Eye (tissue), 1 donor: ENCODE measurements around the gene TSPO.
"Not testable (repeated sequence)": the region's sequence is repeated elsewhere in the genome, so short reads cannot be mapped to it uniquely, and the experiment has no call there.

Experiments used
- DNase-seq: peaks from one replicate; pipeline ENCODE4 v3.0.0-alpha.2; 2015

TSPO gene

DNA sequence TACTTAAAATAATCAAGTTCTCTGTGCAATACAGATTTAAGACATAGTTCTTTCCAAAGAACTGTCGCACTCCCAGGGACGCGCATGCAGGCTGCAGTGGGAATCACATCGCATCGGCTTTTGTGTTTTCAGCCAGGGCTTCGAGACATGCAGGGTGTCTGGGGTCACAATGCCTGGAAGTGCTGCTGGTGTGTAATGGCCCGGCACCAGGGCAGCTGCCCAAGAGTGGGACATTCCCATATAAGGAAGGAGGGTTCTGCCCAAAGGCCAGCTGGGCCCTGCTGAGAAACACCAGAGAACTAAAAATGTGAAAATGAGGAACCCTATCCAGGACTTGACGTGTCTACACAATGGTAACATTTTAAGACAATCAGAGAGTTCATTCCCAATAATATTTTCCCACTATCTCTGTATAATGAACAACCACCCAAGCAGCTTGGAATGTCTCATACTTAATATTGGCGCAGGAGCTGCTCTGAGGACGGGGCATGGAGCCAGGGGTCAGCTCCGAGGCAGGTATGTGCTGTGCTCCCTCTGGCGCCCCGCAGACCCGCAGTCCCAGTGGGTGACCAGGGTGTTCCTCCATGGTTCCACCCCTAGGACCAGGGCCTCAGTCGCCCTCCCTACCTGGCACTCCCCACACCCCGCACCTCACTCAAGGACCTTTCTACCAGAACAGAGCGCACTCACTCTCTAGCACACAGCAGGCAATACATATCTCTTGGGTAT lies 19.4 kb upstream of the TSPO start:
- no peak for DNase-seq

DNA sequence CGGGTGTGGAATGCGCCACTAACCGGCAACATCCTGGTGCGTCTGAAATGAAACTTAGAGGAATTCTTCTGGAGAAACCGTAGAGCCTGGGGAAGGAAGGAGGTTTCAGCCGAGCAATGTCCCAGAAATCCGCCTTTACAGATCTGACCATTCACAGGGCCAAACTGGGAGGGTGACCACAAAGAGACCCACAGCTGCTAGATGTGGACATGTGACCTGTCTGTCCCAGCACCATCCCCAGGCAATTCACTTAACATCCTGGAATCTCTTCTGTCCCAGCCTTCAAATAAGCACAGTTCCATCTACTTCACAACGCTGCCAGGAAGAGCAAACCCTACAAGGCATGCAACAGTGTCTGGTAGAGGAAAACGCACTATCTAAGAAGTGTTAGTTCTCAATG lies 18.0 kb upstream of the TSPO start:
- no peak for DNase-seq

DNA sequence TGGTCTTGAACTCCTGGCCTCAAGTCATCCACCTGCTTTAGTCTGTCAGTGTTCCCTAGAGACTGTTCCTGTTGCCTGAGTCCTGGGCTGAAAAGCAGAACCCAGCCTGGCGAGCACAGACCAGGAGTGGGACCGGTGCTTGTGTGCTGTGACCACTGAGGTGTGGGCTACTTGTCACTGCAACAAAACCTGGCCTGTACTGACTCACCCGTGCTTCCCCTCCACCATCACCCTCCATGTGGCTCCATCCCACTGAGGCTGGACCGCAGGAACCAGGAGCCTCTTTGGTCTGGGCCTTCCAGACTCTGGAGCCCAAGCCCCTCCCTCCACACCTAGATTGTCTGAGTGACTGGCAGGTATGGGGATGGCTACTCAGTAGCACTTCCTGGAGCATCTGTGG lies 16.8 kb upstream of the TSPO start:
- DNase-seq: no peak

GRCh38 chr22:43135565-43135964 lies 15.8 kb upstream of the TSPO start:
- DNase-seq: no peak

DNA sequence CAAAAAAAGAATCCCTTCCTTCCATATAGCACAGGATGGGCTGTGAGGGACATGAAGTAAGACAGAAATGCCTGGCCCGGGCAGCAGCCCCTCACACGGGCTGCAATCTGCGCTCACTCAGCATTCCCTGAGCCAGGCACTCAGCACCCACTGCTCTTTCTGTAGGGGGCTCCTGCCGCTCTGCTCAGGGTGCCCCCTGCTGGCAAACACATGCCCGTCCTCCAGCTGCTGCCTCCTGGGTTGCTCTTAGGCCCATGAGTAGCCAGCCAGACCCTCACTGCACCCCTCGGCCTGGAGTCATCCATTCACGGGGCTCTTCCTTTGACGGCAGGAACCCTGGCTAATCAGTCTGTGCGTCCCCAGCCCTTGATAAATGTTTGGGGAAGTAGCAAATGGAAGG lies 15.1 kb upstream of the TSPO start:
- peak; percentile 44 for DNase-seq

DNA sequence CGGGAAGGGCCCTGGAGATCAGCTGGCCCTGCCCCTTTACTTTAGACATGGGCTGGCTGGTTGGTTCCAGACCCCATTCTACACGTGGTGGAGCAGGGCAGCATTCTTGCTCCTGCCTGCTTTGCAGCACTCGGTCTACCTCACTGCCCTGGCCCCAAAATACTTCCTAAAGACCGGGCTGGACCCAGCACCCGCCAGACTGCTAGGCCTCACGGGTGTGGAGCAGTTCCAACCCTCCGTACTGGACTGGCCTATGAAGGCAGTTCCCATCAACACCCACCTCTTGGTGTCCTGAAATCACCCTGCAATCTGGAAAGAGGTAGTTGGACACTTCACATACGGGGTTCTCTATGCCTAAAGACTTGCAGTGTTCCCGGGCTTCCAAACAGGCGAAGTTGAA lies 14.6 kb upstream of the TSPO start:
- DNase-seq: no peak

GRCh38 chr22:43142880-43143562 lies 8.3 kb upstream of the TSPO start, which contains the start of gene MCAT:
MCAT (minus strand) TSS chr22:43143398; CDS start chr22:43143348, 50 bp downstream.
- peak; percentile 90 for DNase-seq

GRCh38 chr22:43144949-43145348 lies 6.4 kb upstream of the TSPO start:
- DNase-seq: no peak

- not testable (repeated sequence) for DNase-seq
Measured at GRCh38 chr22:43145371-43145770, 6.0 kb upstream of the TSPO start.

- not testable (repeated sequence) for DNase-seq
Measured at GRCh38 chr22:43146332-43146731, 5.0 kb upstream of the TSPO start.

DNA sequence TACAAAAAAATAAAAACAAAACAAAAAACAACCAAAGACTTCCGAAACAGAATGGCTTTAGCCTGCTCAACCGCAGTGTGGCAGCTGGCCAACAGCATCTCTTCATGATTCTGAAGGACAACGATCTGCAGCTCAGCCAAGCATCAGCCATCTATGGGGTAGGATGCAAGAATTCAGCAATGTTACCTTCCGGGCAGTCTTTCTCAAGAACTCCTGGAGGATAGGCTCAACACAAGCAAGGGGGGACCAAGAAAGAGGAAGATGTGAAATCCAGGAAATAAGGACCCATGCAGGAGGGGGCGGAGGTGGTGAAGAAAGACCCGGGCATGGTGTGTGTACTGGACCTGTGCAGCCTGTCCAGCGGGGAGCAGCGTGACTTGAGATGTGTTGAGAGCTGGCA lies 3.5 kb upstream of the TSPO start:
- DNase-seq: no peak

DNA sequence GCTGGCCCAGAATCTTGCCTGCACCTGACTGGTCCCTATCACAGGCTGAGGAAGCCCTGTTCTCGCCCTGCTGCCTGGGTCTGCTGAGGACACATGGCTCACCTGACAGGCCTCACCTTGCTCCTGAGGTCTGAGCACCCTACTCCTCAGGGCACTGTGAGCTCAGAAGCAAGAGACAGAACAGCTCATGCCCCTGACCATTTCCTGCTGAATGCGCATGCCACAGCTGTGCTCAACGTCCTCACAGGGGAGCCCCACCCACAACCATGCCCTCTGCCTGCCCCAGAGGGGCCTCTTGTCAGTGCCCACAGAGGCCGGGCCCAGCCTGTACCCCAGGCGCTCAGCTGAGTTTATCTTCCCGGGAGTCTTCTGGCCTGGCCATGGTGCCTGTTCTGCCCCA lies 2.8 kb upstream of the TSPO start:
- no peak for DNase-seq

- no peak for DNase-seq
Measured at GRCh38 chr22:43150731-43151206, 590 bp upstream of the TSPO start.

GRCh38 chr22:43152003-43152356 lies 621 bp downstream of the TSPO start:
- no peak for DNase-seq

DNA sequence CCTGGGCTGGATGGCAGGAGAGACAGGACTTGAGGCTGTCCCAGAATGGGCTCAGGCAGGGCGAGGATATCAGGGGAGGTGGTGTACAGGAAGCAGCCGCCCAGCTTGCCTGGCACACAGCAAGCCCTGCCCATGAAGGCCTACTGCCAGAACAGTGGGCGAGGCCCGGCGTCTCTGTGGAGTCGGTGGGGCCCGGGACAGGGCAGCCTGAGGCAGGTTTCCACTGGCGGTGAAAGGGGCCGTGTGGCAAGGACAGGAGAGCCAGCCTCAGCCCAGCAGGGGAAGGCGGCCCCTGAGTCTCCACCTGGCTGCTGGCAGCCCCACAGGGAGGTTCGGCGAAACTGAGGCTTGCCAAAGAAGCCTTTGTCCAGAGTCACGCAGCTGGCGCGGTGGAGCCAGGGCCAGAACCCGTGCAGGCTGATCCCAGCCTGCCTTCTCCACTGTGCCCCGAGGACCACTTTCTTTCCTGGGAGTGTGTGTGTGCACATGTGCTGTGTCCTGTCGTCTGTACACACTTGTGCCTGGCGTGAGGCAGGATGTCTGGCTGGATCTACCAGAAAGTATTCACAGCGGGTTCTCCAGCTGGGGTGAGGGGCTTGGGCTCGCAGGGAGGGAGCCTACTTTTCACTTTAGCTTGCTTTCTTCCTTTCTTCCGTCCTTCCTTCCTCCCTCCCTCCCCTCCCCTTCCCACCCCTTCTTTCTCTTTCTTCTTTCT lies 1.2 kb downstream of the TSPO start:
- peak; percentile 28 for DNase-seq

DNA sequence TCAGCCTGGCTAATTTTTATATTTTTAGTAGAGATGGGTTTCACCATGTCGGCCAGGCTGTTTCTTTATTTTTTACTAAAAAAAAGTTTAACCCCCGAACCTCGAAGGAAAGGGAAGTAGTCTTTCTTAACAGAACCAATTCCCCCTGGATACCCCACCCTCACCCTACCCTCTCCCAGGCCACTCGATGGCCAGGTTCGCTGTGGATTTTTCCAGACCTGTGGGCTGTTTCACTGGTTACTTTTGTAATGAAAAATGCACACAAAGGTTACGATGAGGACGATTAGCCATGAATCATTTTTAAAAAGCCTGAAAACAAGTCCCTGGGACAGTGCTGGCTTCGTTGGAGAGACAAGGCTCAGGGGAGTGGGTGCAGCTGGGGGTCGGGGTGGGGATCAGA lies 2.5 kb downstream of the TSPO start:
- DNase-seq: no peak

GRCh38 chr22:43154887-43155536 lies 3.7 kb downstream of the TSPO start:
- no peak for DNase-seq

- DNase-seq: no peak
Measured at GRCh38 chr22:43155789-43156188, 4.4 kb downstream of the TSPO start.

DNA sequence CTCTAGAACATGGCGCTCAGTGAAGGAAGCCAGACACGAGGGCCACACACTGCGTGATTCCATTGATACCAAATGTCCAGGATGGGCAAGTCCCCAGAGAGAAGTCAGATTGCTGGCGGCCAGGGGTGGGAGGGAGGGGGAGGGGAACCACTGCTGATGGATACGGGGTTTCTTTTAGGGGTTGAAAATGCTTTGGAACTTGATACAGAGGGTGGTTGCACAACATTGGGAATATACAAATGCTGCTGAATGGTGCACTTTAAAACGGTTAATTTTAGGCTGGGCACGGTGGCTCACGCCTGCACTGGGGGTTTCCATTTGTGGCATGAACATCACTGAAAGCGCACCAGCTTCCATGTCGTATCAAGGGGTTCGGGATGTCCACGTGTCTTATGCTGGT lies 5.1 kb downstream of the TSPO start:
- DNase-seq: no peak

GRCh38 chr22:43157874-43158546 lies 6.7 kb downstream of the TSPO start:
- DNase-seq: no peak

- no peak for DNase-seq
Measured at GRCh38 chr22:43158778-43159483, 7.6 kb downstream of the TSPO start.
